Progenitor cell of endocrine pancreas (in vitro differentiated cells): ENCODE measurements around the gene ABLIM2. TPM values are rescaled to one million over a fixed set of nuclear protein-coding genes. Genes with fewer than 3 reads are reported as not detected.

Experiments used
- DNase-seq: peaks from one replicate; pipeline ENCODE4 v3.0.0; 2021; ENCODE audit warnings: low spot score; ENCODE audit not compliant: unreplicated experiment
- H3K27ac Mint-ChIP-seq: 2 replicates; pipeline ENCODE4 v1.8.0; 2021; ENCODE audit warnings: mild to moderate bottlenecking, moderate library complexity, mixed read lengths
- H3K27me3 Mint-ChIP-seq: 2 replicates; pipeline ENCODE4 v1.8.0; 2021; ENCODE audit warnings: mixed read lengths
- H3K36me3 Mint-ChIP-seq: 2 replicates; pipeline ENCODE4 v1.8.0; 2022; ENCODE audit warnings: mixed read lengths; ENCODE audit not compliant: insufficient read depth
- H3K4me1 Mint-ChIP-seq: 2 replicates; pipeline ENCODE4 v1.8.0; 2021; ENCODE audit warnings: low read depth, mixed read lengths
- H3K4me3 Mint-ChIP-seq: 2 replicates; pipeline ENCODE4 v1.8.0; 2021; ENCODE audit warnings: low read depth, mild to moderate bottlenecking, moderate library complexity, mixed read lengths
- H3K9me3 Mint-ChIP-seq: 2 replicates; pipeline ENCODE4 v1.8.0; 2021; ENCODE audit warnings: low read depth, mixed read lengths
- CTCF ChIP-seq: fragments of 200-600 bp; sonication (generic); IDR thresholded peaks from one replicate; pipeline ENCODE4 v1.5.0; 2021; ENCODE audit warnings: antibody characterized with exemption, mild to moderate bottlenecking; ENCODE audit not compliant: unreplicated experiment
- total RNA-seq: library from RNA; stranded (reverse); gene quantifications from 2 replicates; pipeline ENCODE4 v1.2.1, GENCODE V29; 2021

ABLIM2 gene
- total RNA-seq, 1 donor from 2014 or later: 5.7 TPM

GRCh38 chr4:8191136-8191747 is 32.6 kb upstream of the ABLIM2 start:
- H3K27me3 Mint-ChIP-seq: no peaks in the 10 kb centered on the region
- H3K27ac Mint-ChIP-seq: no peak overlapping the region
- no peak for DNase-seq
- no peaks in the 10 kb centered on the region for H3K9me3 Mint-ChIP-seq
- H3K36me3 Mint-ChIP-seq: no peaks in the 10 kb centered on the region
- no peak for TF ChIP-seq CTCF
- no peak overlapping the region for H3K4me3 Mint-ChIP-seq
- peaks cover 11% of the 10 kb centered on the region for H3K4me1 Mint-ChIP-seq

DNA sequence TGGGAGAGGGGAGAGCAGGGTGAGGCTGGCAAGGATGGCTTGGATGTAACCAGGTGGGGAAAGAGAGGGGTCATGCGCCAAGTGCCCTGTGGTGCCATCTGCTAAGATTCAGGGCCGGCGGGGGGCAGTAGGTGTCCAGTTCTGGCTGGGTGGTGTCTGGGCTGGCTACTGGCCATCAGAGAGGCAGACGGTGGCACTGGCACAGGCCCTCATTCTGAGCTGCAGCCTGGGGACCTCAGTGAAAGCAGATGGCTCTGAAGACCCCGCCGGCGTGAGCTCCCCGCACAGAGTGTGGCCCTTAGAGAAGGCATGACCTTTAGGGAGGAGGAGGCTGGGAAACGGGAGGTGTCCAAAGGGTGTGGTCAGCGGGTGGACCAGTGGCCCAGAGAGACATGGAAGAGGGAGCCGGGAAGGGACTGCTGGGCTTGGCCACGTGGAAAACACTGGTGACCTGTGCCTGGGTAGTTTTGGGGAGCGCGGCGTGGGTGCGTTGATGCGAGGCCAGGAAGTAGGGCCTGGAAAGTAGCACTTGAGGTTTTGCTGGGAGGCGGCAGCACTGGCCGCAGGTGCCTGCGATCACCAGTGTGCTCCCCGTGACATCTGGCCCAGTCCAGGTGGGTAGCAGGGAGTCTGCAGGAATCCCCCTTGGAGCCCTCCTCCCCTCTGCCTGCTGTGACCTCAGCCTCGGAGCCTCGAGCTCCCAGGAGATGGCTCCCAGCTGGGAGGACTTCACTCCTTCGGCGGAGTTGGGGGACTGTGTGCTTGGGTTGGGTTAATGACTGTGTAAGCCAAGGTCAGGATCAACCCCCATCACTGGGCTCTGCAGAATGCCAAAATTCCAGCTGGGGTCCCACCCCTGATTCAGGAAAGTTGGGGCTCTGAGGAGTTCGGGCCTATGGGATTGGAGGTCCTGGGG is 31.2 kb upstream of the ABLIM2 start:
- no peak for TF ChIP-seq CTCF
- peaks cover 11% of the 10 kb centered on the region for H3K4me1 Mint-ChIP-seq
- no peaks in the 10 kb centered on the region for H3K27me3 Mint-ChIP-seq
- no peaks in the 10 kb centered on the region for H3K9me3 Mint-ChIP-seq
- no peak overlapping the region for H3K27ac Mint-ChIP-seq
- no peak for DNase-seq
- no peaks in the 10 kb centered on the region for H3K36me3 Mint-ChIP-seq
- H3K4me3 Mint-ChIP-seq: no peak overlapping the region

DNA sequence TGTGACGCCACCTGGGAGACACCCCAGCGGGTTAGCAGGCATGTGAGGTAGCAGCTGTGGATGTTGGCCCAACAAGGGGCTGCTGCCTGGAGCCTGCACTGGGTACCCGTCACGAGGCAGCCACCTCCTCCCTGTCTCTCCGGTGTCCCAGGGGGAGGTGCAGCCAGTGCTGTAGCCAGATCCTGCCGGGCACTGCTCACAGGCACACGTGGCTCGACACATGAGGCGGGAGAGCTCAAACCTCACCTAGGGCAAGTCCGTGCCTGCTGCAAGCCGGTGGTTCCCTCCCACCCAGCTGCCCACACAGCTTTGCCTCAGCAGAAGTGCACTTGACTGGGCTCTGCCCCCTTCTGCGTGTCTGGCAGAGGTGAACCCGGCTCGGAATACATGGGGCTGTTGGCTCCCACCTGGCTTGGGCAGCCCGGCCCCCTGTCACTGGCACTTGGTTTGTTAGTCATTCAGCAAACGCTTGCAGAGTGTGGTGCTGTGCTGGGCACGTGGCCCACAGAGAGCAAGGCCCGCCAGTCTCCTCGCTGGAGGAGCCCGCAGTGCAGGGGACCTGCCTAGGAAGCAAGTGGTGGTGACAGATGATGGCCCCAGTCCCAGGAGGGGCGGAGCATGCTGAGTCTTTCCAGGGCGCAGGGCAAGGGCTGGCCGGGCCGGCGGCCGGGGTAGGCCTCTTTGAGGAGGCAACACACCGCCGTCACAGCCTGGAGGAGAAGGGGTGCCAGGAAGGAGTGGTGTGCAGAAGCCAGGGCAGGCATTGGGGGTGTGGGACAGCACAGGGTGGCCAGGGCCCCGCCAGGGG is 30.3 kb upstream of the ABLIM2 start:
- H3K27me3 Mint-ChIP-seq: no peaks in the 10 kb centered on the region
- DNase-seq: no peak
- H3K9me3 Mint-ChIP-seq: no peaks in the 10 kb centered on the region
- no peaks in the 10 kb centered on the region for H3K36me3 Mint-ChIP-seq
- H3K4me1 Mint-ChIP-seq: peaks cover 11% of the 10 kb centered on the region
- no peak overlapping the region for H3K27ac Mint-ChIP-seq
- no peak overlapping the region for H3K4me3 Mint-ChIP-seq
- TF ChIP-seq CTCF: no peak

DNA sequence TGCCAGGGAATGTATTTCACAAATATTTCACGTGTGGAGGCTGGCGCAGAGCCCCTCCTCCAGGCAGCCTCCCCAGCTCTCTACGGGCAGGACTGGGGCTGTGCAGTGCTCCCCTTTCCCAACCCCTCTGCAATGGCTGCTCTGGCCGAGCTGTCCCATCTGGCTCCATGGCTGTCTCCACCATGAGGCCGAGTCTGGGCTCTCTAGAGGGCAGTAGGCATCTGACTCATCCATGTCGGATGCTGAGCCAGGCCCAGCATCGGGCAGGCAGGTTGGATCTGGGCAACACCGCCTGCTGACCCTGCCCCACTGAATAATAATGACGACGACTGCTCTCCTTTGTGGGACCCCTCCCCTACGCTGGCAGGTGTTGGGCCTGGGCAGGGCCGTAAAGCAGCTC is 29.5 kb upstream of the ABLIM2 start:
- peaks cover 11% of the 10 kb centered on the region for H3K4me1 Mint-ChIP-seq
- H3K27ac Mint-ChIP-seq: no peak overlapping the region
- no peak for TF ChIP-seq CTCF

DNA sequence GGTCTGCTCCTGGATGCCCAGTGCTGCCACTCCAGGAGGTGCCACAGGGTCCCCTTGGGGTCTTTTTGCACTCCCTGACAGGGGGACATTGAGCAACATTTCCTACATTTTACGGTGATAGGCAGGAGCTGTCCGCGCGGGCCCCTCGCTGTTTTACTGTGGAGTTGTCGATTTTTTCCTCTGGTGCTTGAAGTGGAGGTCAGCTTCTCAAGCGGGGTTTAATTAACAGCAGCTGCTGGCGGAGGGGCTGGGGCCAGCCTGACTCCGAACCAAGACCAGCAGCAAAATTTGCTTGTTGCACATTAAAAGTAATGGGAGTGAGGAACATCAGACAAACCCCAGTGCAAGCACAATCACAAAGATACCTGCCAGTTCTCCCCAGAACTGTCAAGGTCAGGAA is 27.3 kb upstream of the ABLIM2 start:
- Mint-ChIP-seq H3K27me3 (no peaks in the 10 kb centered on the region), H3K36me3 (no peaks in the 10 kb centered on the region), H3K27ac (no peak overlapping the region), H3K9me3 (no peaks in the 10 kb centered on the region), H3K4me3 (no peak overlapping the region), H3K4me1 (peaks cover 9% of the 10 kb centered on the region)
- no peak for DNase-seq
- TF ChIP-seq CTCF: no peak

More for the DNA sequence above, 29.5 kb upstream of the ABLIM2 start:
- Mint-ChIP-seq H3K4me3 (no peak overlapping the region), H3K27me3 (no peaks in the 10 kb centered on the region), H3K9me3 (no peaks in the 10 kb centered on the region), H3K36me3 (no peaks in the 10 kb centered on the region)
- no peak for DNase-seq
